A549 (cell line): ENCODE measurements around the gene MCCC1. TPM values are rescaled to one million over a fixed set of nuclear protein-coding genes. Genes with fewer than 3 reads are reported as not detected.
"Not testable (repeated sequence)": the region's sequence is repeated elsewhere in the genome, so short reads cannot be mapped to it uniquely, and the experiment has no call there.

ENCODE experiments used
- ATAC-seq, 2 experiments: fragments of 200-7000 bp in 1 of 2; fragments of >200 bp in 1 of 2; cut with Nextera tagmentation in 1 of 2; cut with Tn5 transposase in 1 of 2; 3 replicates each; pipeline versions ENCODE4 v1.8.0 to v1.9.1; 2018 to 2020; ENCODE audit warnings: mild to moderate bottlenecking in 1 of 2, moderate library complexity in 1 of 2
- CTCF ChIA-PET: fragments of 300-600 bp; sonication (Branson Sonifier 250); formaldehyde crosslinking; extraction: SDS; loops from one replicate; lab custom pipeline; 2021; ENCODE audit warnings: antibody characterized with exemption, inconsistent platforms; lab: Yijun Ruan, JAX
- POLR2A ChIA-PET: fragments of 350-600 bp; formaldehyde crosslinking; extraction: SDS; loops from one replicate; lab custom pipeline; 2021; ENCODE audit warnings: antibody characterized with exemption, inconsistent platforms; lab: Yijun Ruan, JAX
- DNase-seq, 2 experiments: peaks; one replicate each; pipeline versions ENCODE4 v3.0.0 to v3.0.0-alpha.2; 2011 to 2016; ENCODE audit warnings: low read depth in 1 of 2, low spot score in 1 of 2
- FAIRE-seq: peaks from 2 replicates; lab custom pipeline; 2011; peaks lifted over from hg19 to GRCh38; lab: Jason Lieb, UNC
- H3K27ac ChIP-seq, 2 experiments: fragments of >200 bp; sonication (Bioruptor Twin); formaldehyde crosslinking; 3 replicates each; pipeline ENCODE4 v1.5.1; 2016 to 2017
- H3K4me1 ChIP-seq: fragments of >200 bp; sonication (Bioruptor Twin); formaldehyde crosslinking; 3 replicates; pipeline ENCODE4 v1.6.1; 2016
- H3K4me2 ChIP-seq: fragments of >200 bp; sonication (Bioruptor Twin); formaldehyde crosslinking; 3 replicates; pipeline ENCODE4 v1.6.1; 2016
- H3K4me3 ChIP-seq: fragments of >200 bp; sonication (Bioruptor Twin); formaldehyde crosslinking; 3 replicates; pipeline ENCODE4 v1.5.1; 2016
- H3K9me3 ChIP-seq: fragments of >200 bp; sonication (Bioruptor Twin); formaldehyde crosslinking; 3 replicates; pipeline ENCODE4 v1.6.1; 2016
- CBX8 ChIP-seq: fragments of 200-600 bp; sonication (generic); IDR thresholded peaks from 2 replicates; pipeline ENCODE4 v1.6.1; 2016
- CHD2 ChIP-seq: fragments of 150-350 bp; IDR thresholded peaks from 2 replicates; pipeline ENCODE4 v1.6.1; 2014; ENCODE audit warnings: low read length; ENCODE audit not compliant: partially characterized antibody
- EHF ChIP-seq: fragments of 250-450 bp; sonication (Bioruptor Pico); IDR thresholded peaks from 2 replicates; pipeline ENCODE4 v1.5.0; 2020; ENCODE audit warnings: mild to moderate bottlenecking
- EP300 ChIP-seq, 2 experiments: fragments of >200 bp; sonication (Bioruptor Twin); formaldehyde crosslinking; IDR thresholded peaks; 2 replicates in 1 of 2; 3 replicates in 1 of 2; pipeline ENCODE4 v1.6.1; 2016 to 2017
- GATA3 ChIP-seq: IDR thresholded peaks from 2 replicates; pipeline ENCODE4 v1.6.1; 2012; ENCODE audit warnings: borderline replicate concordance
- HDAC2 ChIP-seq: fragments of 200-600 bp; sonication (generic); IDR thresholded peaks from 2 replicates; pipeline ENCODE4 v1.6.1; 2016
- HOXB13 ChIP-seq: fragments of 250-450 bp; sonication (Bioruptor Pico); IDR thresholded peaks from 2 replicates; pipeline ENCODE4 v1.5.0; 2020; ENCODE audit warnings: low read depth, mild to moderate bottlenecking, moderate library complexity
- KDM1A ChIP-seq: fragments of 200-600 bp; sonication (generic); IDR thresholded peaks from 2 replicates; pipeline ENCODE4 v1.6.1; 2016; ENCODE audit warnings: low read depth, mild to moderate bottlenecking
- KDM5A ChIP-seq: fragments of 200-600 bp; sonication (generic); IDR thresholded peaks from 2 replicates; pipeline ENCODE4 v1.6.1; 2016; ENCODE audit warnings: antibody characterized with exemption, mild to moderate bottlenecking
- MAZ ChIP-seq: fragments of 150-350 bp; IDR thresholded peaks from 2 replicates; pipeline ENCODE4 v1.6.1; 2014; ENCODE audit warnings: antibody characterized with exemption, low read depth, low read length, borderline replicate concordance
- NFE2L2 ChIP-seq: fragments of 150-350 bp; conservative IDR thresholded peaks from 2 replicates; pipeline ENCODE4 v1.6.1; 2014; ENCODE audit warnings: low read length
- NPAS2 ChIP-seq: fragments of 250-450 bp; sonication (Bioruptor Pico); IDR thresholded peaks from 2 replicates; pipeline ENCODE4 v1.8.0; 2022; ENCODE audit warnings: mild to moderate bottlenecking, moderate library complexity, borderline replicate concordance
- PHF8 ChIP-seq: fragments of 200-600 bp; sonication (generic); IDR thresholded peaks from 2 replicates; pipeline ENCODE4 v1.6.1; 2016; ENCODE audit warnings: low read depth, mild to moderate bottlenecking, antibody characterized with exemption, moderate library complexity, borderline replicate concordance
- POLR2AphosphoS2 ChIP-seq: conservative IDR thresholded peaks from 2 replicates; pipeline ENCODE4 v1.6.1; 2012; ENCODE audit warnings: low read length, improper control_type of control experiment, inconsistent platforms
- RARB ChIP-seq: fragments of 250-450 bp; sonication (Bioruptor Pico); IDR thresholded peaks from 2 replicates; pipeline ENCODE4 v1.8.0; 2021; ENCODE audit warnings: mild to moderate bottlenecking, moderate library complexity
- RCOR1 ChIP-seq: fragments of 150-350 bp; IDR thresholded peaks from 2 replicates; pipeline ENCODE4 v1.6.1; 2014; ENCODE audit warnings: antibody characterized with exemption, low read length, low read depth
- TFCP2L1 ChIP-seq: fragments of 250-450 bp; sonication (Bioruptor Pico); IDR thresholded peaks from 2 replicates; pipeline ENCODE4 v1.5.0; 2021; ENCODE audit warnings: mild to moderate bottlenecking
- ZFP36 ChIP-seq: fragments of 450-650 bp; IDR thresholded peaks from 2 replicates; pipeline ENCODE4 v1.6.1; 2014; ENCODE audit warnings: borderline replicate concordance; ENCODE audit not compliant: partially characterized antibody
- WGBS: methylation state at CpG from one replicate; pipeline ENCODE4 v1.1.6; 2017; ENCODE audit errors: missing lambda C conversion rate; 5-methylcytosine and 5-hydroxymethylcytosine counted together
- polyA plus RNA-seq, 4 experiments: library from polyadenylated mRNA; depleted of rRNA in 3 of 4; stranded (reverse); fragments of >200 nt; fragmentation: RNase III in 1 of 4; extraction: RNeasy Plus Mini Kit Qiagen cat#74134 plus additional on column Dnase treatment in 1 of 4; gene quantifications; 2 replicates in 3 of 4; 3 replicates in 1 of 4; pipeline ENCODE4 v1.2.3, GENCODE V29; 2011 to 2017
- TF ChIP-seq, protein P1 (sequence below): fragments of 250-450 bp; sonication (Bioruptor Pico); IDR thresholded peaks from 2 replicates; pipeline ENCODE4 v1.5.0; 2020; ENCODE audit warnings: low read depth, mild to moderate bottlenecking, moderate library complexity
- TF ChIP-seq, protein P2 (sequence below): fragments of >200 bp; sonication (Bioruptor Twin); formaldehyde crosslinking; IDR thresholded peaks from 3 replicates; pipeline ENCODE4 v1.5.1; 2016
- TF ChIP-seq, protein P3 (sequence below): fragments of >200 bp; sonication (Bioruptor Twin); formaldehyde crosslinking; IDR thresholded peaks from 2 replicates; pipeline ENCODE4 v1.6.1; 2016

MCCC1 gene
- polyA plus RNA-seq, 2 of the 4 experiments (the other 2 are of a cell fraction): 11.8 to 12.4 TPM

DNA sequence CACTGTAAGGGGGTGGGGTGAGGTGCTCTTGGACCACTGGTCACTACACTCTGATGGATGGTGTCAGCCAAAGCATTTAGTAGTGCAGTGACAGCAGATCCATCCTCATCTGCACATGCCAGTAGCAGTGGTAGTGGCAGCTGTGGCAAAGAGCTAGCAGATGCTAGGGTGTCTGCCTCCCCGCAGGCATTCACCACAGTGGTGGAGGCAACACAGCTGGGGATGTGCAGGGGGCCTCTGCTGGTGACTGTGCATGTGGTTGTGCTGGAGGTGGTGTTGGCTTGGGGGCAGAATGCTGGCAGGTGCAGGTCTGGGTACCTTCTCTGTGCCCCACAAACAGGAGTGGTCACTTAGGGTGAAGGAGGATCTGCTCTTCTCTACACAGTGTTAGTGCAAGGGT, 99.5 kb downstream of the MCCC1 start:
- no peak overlapping the region for H3K27ac ChIP-seq
- no peak overlapping the region for H3K4me3 ChIP-seq
- H3K9me3 ChIP-seq: no peaks in the 10 kb centered on the region
- ChIA-PET CTCF (no interaction called here), POLR2A (no interaction called here)
- no CpG with 5 or more reads among the region's 1 CpG for WGBS
- H3K4me1 ChIP-seq: no peaks in the 10 kb centered on the region
- no peak overlapping the region for H3K4me2 ChIP-seq
- ATAC-seq: no peak
- TF ChIP-seq, protein P1, sequence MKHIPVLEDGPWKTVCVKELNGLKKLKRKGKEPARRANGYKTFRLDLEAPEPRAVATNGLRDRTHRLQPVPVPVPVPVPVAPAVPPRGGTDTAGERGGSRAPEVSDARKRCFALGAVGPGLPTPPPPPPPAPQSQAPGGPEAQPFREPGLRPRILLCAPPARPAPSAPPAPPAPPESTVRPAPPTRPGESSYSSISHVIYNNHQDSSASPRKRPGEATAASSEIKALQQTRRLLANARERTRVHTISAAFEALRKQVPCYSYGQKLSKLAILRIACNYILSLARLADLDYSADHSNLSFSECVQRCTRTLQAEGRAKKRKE: no peak
- no peak for TF ChIP-seq KDM5A
- no peak for TF ChIP-seq EHF
- TF ChIP-seq RARB: no peak
- TF ChIP-seq, protein P2, sequence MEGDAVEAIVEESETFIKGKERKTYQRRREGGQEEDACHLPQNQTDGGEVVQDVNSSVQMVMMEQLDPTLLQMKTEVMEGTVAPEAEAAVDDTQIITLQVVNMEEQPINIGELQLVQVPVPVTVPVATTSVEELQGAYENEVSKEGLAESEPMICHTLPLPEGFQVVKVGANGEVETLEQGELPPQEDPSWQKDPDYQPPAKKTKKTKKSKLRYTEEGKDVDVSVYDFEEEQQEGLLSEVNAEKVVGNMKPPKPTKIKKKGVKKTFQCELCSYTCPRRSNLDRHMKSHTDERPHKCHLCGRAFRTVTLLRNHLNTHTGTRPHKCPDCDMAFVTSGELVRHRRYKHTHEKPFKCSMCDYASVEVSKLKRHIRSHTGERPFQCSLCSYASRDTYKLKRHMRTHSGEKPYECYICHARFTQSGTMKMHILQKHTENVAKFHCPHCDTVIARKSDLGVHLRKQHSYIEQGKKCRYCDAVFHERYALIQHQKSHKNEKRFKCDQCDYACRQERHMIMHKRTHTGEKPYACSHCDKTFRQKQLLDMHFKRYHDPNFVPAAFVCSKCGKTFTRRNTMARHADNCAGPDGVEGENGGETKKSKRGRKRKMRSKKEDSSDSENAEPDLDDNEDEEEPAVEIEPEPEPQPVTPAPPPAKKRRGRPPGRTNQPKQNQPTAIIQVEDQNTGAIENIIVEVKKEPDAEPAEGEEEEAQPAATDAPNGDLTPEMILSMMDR: no peak
- no peak for TF ChIP-seq CBX8
- no peak for TF ChIP-seq TFCP2L1 (CRISPR knock-in tag)
- TF ChIP-seq GATA3: no peak
- TF ChIP-seq POLR2AphosphoS2: no peak
- no peak for TF ChIP-seq HOXB13 (CRISPR knock-in tag)
- no peak for DNase-seq
- no peak for FAIRE-seq

DNA sequence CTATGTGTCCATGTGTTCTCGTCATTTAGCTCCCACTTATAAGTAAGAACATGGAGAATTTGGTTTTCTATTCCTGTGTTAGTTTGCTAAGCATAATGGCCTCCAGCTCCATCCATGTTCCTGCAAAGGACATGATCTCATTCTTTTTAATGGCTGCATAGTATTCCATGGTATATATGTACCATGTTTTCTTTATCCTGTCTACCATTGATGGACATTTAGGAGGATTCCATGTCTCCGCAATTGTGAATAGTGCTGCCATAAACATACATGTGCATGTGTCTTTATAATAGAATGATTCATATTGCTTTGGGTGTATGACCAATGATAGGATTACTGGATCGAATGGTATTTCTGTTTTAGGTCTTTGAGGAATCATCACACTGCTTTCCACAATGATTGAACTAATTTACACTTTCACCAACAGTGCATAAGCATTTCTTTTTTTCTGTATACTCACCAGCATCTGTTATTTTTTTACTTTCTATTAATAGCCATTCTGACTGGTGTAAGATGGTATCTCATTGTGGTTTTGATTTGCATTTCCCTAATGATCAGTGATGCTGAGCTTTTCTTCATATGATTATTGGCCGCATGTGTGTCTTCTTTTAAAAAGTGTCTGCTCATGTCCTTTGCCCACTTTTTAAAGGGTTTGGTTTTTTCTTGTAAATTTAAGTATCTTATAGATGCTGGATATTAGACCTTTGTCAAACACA, 105.7 kb downstream of the MCCC1 start:
- H3K9me3 ChIP-seq, CTCF ChIA-PET, H3K4me2 ChIP-seq, ATAC-seq, FAIRE-seq, DNase-seq, H3K27ac ChIP-seq, H3K4me1 ChIP-seq, H3K4me3 ChIP-seq, POLR2A ChIA-PET: not testable (repeated sequence)
- WGBS: 64% methylated on average over 4 of the region's 4 CpGs

DNA sequence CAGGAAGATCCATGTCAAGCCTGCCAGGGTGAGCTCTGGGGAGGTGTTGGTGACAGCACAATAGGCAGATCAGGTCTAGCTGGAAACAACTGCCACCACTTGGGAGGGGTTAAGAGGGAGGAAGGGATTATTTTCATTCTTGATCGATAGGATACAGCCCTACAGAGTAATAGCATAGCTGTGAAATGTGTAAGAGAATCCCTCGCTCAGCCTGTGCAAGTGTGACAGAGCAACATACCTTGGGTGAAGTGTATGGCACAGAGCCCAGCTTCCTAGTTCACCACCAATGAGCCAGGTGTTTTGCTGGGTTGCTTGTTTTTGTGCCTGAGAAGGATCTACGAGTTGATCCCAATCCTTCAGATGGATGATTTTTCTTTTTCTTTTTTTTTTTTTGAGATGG, 109.7 kb downstream of the MCCC1 start:
- ChIA-PET POLR2A (no interaction called here), CTCF (interaction anchor here (0.5 kb wide), 1 partner anchor 132 kb away, joined by 3 read pairs; no protein-coding TSS in a partner anchor)
- ATAC-seq: peak in 1 of 2 experiments; percentile 39; a peak in 1 of 6 replicates
- TF ChIP-seq, protein P3, sequence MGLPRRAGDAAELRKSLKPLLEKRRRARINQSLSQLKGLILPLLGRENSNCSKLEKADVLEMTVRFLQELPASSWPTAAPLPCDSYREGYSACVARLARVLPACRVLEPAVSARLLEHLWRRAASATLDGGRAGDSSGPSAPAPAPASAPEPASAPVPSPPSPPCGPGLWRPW: no peak
- no peak for TF ChIP-seq CBX8
- TF ChIP-seq NPAS2: no peak
- no peak for TF ChIP-seq EP300 (IDR thresholded peaks at IDR 0.05)
- no peak for TF ChIP-seq CHD2
- TF ChIP-seq TFCP2L1 (CRISPR knock-in tag): no peak
- TF ChIP-seq NFE2L2: no peak
- no peak for TF ChIP-seq EHF
- no peak for TF ChIP-seq MAZ
- no peak for TF ChIP-seq ZFP36
- TF ChIP-seq POLR2AphosphoS2: no peak
- no peak for TF ChIP-seq KDM1A
- TF ChIP-seq RCOR1: no peak
- no peak for TF ChIP-seq HDAC2
- no peak for TF ChIP-seq PHF8
- Histone ChIP-seq H3K4me1 (no peaks in the 10 kb centered on the region), H3K27ac (no peak overlapping the region), H3K4me3 (no peak overlapping the region), H3K4me2 (no peak overlapping the region), H3K9me3 (no peaks in the 10 kb centered on the region)
- 86% methylated on average over 3 of the region's 3 CpGs for WGBS
- FAIRE-seq: no peak
- DNase-seq: no peak
